NCI-H2196 treated with DMSO at 0.1 percent for 48 hours (cell line): ENCODE measurements around the gene CDC14A.
"Not testable (repeated sequence)": the region's sequence is repeated elsewhere in the genome, so short reads cannot be mapped to it uniquely, and the experiment has no call there.

ENCODE experiments used
- DNase-seq: peaks from one replicate; lab custom pipeline; 2025; ENCODE audit not compliant: unreplicated experiment; lab: John Stamatoyannopoulos, UW

The CDC14A gene

DNA sequence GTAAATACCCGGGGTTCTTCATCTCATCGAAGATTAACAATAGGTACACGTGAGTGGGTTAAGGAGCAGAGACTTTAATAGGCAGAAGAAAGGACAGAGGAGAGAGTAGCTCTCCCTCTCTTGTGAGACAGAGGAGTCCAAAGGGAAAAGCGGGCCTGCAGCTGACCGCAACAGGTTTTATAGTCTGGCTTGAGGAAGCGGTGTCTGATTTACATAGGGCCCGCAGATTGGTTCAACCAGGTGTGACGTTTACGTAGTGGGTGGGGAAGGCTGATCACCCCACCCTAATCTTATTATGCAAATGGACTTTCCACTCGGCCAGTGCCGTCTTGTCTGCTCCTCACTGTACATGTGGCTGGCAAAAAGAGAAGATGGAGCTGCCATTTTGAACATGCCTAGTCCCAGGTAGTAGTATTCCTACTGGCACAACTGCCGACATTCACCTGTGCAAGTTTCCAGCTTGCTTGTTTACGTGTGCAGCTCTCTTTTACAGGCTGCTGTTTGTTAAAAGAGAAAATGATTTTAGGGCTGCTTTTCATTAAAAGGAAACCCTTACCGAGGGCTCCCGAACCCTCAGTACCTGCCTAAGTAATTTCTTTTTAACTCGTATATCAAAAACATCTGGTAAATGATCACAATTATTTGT is 10.6 kb downstream of the CDC14A start:
- no peak for DNase-seq

DNA sequence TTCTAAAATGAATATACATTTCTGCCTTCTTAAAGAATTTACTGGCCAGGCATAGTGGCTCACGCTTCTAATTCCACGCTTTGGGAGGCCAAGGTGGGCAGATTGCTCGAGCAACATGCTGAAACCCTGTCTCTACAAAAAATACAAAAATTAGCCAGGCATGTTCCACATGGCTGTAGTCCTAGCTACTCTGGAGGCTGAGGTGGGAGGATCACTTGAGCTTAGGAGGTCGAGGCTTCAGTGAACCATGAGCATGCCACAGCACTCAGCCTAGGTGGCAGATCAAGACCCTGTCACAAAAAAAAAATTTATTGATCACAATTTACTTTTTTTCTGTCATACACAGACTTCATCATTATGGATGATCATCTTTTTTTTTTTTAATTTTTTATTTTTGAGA is 11.5 kb downstream of the CDC14A start:
- no peak for DNase-seq

DNA sequence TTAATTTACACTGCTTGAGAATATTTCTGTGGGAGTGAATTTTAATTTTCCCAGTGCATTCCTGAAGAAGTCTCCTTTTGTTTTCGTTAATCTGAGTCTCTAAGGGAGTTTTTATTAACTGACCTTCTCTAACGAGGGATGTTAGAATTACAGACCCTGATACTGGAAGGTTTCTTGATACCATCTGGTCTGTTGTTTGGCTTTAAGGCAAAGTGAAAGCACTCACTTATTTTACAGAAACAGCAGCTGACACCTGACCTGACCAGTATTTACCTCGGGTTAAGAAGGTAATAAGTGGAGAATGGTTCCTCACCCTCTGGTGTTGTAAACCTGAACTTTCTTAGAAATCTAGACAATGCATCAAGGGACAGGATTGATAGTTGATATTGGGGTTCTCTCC is 12.4 kb downstream of the CDC14A start:
- no peak for DNase-seq

DNA sequence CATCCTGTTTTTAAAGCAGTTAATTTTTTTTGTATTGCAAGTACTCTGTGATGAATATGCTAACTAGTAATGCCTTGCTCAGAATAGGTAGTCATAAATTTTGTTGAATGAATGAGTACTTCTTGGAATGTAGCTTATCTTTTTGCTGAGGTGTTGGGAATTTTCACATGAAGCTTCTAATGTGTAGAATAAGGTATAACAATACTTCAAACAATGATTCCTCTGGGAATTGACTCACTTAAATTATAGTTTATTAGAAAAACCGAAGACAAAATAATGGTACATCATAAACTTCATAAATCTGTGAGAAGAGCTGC is 13.9 kb downstream of the CDC14A start:
- DNase-seq = no peak

DNA sequence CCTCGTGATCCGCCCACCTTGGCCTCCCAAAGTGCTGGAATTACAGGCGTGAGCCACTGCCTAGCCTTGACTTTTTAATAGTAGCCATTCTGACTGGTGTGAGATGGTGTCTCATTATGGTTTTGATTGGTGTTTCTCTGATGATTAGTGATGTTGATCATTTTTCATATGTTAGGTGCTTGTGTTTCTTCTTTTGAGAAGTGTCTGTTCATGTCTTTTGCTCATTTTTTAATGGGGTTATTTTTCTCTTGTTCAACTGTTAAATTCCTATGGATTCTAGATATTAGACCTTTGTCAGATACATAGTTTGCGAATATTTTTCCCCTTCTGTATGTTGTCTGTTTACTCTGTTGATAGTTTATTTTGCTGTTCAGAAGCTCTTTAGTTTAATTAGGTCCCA is 17.0 kb downstream of the CDC14A start:
- DNase-seq = not testable (repeated sequence)

DNA sequence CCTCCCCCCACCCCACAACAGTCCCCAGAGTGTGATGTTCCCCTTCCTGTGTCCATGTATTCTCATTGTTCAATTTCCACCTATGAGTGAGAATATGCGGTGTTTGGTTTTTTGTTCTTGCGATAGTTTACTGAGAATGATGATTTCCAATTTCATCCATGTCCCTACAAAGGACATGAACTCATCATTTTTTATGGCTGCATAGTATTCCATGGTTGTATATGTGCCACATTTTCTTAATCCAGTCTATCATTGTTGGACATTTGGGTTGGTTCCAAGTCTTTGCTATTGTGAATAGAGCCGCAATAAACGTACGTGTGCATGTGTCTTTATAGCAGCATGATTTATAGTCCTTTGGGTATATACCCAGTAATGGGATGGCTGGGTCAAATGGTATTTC is 21.6 kb downstream of the CDC14A start:
- not testable (repeated sequence) for DNase-seq

DNA sequence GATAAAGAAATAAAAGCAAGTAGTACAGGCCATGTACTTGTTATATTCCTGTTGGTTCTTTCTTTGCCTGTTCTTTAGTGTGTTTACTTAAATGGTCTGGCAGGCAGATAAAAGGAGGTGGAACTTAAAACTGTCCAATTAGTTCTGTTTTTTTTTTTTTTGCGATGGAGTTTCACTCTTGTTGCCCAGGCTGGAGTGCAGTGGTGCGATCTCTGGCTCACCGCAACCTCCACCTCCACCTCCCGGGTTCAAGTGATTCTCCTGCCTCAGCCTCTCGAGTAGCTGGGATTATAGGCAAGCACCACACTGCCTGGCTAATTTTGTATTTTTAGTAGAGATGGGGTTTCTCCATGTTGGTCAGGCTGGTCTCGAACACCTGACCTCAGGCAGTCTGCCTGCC is 24.6 kb downstream of the CDC14A start:
- not testable (repeated sequence) for DNase-seq

DNA sequence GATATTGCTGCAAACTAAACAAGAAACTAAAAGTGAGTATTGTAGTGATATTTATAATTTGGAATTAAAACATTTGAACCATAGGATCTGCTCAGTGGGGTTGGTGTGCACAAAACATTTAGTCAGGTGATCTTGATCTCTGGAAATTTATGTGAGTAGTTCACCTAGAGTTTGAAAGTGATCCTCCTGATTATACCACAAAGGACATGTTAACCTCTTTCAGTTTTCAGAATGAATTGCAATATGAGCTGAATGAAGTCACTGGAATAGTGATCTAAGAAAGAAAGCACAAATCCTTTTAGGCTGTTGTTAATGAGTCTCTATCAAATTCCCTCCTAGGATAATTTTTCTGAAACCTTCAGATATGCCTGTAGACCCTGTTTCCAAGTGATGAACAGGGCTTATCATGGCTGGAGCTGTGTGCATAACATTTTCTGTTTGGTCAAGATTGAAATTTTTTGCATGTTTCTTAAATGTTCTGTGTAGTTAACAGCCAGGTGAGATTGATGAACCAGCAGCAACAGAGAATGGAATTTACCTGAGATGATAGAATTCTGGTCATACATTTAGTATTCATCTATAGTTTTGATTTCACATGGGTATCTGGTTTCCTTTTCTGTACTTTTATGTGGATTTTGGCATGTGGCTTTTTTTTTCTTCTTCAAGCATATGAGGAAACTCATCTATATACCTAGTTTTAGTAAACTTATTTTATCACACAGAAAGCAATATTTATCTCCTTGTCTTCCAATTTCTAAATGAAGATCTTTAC is 25.5 kb downstream of the CDC14A start:
- no peak for DNase-seq

DNA sequence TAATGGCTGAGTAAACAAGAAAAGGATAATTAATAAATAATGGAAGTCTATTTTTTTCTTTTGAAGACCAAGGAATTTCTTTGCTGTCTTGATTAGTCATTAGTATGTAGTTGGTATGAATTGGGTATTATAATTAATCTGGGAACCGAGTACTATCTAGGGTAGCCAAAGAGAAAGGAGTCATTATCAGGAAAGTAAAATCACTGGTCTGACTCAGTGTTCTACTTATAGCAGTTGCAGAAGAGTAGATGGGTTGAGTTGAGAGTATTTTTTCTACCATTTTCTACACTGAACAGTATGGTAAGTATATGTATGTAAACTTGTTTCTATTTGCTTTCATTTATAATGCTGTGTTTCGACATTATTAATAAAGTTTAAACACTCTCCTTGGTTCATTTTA is 26.6 kb downstream of the CDC14A start:
- no peak for DNase-seq

DNA sequence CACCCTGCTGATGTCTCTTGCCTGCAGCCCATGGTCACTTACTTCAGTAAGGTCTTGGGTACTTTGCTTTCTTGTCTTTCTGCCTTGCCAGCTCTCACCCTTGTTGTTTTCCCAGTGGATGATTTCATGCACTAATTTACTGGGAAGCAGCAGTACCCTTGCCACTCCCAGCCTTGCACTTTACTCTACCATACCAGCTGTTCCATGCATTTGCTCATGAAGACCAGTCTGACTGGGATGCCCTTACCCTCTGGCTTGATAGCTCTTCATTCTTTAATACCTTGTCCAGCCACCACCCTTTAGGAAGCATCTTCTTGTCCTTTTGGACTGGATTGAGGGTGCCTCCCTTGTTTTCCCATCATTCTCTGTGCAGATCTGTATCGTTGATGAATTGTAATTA is 28.3 kb downstream of the CDC14A start:
- DNase-seq = no peak

DNA sequence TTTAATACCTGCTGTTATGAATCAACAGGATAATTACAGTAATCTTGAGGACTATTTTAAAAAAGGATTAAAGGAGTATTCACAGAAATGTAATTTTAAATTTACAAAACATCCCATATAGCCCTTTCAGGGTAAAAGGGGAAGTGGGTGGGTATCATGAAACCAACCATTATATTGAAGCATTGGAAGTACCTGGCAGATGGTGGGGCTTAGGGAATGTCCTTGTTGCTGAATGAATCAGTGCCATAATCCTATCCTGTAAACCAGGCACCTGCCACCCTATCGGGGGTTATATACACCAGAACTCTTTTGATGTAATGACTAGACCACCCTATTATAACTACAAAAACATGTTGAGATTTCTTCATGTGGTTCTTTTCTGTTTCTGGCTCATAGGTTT is 30.4 kb downstream of the CDC14A start:
- DNase-seq = no peak

DNA sequence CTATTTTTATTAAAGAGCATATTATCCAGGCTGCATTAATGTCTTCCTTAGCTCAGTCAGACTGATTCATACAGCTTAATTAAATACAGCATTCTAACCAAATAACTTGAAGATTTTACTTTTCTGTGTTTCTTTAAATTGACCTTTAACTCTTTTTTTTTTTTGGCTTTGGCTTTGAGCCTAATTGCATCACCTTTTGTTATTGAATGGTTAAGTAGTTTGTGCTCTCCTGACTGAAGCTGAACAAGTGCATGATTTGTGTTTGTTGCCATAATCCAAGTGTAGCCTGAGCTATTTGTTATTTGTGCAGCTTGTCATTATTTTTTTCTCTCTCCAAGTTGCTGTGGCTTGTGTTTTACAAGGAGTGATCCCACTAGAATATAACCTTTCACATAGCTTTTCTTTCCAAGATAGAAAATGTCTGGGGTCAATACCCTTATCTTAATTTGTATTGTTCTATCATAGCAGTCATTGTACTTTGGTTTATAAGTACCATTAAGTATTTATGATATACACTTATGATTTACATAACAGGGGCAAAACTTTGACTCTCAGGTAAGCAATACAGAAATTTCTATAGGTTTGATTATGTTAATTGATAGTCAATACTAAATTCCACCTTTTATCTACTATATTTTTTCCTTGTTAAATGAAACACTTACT is 31.6 kb downstream of the CDC14A start:
- DNase-seq = no peak

DNA sequence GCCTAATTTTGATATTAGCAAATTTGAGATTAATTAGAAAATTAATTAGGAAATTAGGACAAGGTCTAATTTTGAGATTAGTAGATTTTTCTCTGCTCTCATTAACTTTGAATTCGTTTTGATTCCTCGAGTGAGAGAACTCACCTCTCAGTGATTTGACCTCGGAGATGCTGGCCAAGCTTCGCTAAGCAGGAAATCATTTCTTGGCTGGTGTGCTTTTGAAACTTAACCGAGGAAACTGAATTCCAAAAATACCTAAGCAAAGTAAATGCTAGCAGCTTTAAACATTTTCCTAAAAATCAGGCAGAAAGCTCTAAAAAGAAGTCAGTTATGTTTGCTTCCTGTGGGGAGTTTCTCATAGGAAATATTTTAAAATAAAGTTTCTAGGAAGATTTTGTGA is 34.9 kb downstream of the CDC14A start:
- DNase-seq = no peak

DNA sequence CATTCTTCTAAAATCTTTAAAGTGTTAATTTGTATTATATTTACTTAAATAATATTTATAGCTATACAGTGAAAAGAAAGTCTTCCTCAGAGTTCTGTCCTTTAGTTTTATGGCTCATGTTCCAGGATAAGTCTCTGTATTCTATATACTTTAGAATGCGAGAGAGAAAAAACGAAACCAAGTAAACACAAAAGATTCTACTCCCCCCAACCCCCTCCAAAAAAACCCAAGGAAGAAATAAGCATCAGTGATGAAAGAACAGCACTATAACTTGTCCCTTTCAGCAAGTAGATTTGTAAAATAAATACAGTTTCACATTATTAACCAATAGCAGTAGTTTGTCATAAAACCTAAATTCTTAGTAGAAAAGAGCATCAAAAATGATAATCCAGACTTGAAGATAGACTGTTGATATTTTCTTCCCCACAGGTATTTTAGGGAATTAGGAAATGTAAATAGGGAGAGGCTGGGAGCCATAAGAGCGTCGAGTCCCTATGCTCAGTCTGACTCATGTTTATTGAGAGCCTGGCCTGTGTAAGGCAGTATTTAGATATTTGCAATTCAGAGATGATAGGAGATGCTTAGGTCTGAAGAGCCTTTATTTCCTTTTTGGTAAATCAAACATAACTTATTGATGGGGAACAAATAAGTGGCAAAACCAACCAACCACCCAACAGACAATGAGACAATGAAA is 35.5 kb downstream of the CDC14A start:
- no peak for DNase-seq

DNA sequence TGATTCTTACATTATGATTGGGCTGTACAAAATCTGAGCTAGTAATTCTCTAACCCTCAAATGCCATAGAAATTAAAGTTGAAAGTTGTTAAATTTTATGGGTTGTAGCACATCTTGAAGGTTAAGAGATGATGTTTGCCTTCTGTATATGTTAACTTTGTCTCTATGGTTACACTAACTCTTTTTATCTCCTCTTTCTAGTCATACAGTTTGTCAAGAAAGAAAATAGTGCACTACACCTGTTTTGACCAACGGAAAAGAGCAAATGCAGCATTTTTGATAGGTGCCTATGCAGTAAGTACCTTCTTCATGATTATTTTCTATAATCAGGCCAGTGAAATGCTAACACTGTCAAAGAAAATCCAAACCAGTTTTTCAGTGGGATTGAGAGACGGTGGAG is 38.2 kb downstream of the CDC14A start:
- no peak for DNase-seq

DNA sequence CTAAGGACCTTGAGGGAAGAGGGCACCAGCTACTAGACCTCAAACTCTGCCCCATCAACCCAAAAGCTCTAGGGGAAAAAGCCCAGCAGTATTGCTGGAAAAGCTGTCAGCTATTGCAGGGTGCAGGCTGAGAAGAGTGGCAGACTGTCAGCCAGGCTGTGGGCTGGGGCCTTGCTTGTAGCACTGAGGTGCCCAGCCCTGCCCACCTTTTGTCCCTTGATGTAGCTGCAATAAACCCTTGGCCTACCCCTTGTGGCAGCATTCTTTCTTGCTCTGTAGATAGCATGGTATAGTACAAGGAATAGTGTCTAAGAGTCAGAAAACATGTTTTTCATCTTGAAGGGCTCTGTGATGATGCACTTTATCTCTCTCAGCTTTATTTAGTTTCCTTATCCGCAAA is 39.4 kb downstream of the CDC14A start:
- DNase-seq = no peak

DNA sequence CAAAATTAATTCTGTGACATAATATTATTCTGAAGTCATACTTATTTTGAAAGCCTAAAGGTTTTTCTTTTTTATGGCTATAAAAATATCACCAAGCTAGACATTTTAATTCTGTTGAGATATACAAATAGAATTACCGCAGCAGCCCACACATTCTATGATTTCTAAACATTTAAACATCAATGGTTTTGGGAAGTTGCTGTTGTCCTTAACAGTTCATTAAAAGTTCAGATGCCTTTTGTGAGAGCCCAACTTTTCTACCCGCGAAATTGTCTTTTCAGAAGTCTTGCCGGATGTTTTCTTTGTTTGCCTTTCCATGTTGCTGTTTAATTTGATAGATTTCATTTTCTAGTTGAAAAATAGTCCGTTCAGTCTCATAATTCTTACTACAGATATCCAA is 40.5 kb downstream of the CDC14A start:
- DNase-seq = no peak

DNA sequence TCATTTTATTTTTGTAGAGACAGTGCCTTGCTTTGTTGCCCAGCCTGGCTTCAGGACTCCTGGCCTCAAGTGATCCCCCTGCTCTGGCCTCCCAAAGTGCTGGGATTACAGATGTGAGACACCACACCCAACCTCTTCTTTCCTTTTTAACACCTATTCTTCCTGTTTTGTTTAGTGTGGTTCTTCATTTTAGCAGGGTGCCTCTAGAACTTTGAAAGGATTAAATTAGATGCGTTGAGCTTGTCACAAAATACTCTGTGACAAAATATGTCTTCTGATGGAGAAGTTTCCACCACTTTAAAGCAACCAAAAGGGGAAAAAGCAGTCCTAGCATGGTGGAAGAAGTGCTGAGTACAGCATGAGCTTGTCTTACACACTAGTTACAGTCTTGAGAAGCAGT is 42.0 kb downstream of the CDC14A start:
- DNase-seq = no peak

DNA sequence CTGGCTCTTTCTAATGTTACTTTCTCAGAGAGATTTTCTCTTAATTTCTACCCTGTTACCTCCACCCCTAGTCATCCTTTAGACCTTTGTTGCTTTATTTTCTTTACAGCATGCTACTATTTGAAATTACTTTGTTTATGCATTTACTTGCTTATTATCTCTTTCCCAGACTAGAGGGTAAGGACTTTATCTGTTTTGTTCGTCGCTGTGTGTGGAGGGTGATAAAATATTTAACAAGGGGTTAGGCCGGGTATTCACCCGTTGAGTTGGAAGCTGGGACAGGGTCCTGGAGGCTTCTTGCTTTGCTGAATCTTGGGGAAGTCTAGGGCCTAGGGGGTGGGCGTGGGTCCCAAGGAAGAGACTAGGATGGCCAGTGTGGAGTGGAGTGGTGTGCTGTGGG is 43.6 kb downstream of the CDC14A start:
- no peak for DNase-seq

DNA sequence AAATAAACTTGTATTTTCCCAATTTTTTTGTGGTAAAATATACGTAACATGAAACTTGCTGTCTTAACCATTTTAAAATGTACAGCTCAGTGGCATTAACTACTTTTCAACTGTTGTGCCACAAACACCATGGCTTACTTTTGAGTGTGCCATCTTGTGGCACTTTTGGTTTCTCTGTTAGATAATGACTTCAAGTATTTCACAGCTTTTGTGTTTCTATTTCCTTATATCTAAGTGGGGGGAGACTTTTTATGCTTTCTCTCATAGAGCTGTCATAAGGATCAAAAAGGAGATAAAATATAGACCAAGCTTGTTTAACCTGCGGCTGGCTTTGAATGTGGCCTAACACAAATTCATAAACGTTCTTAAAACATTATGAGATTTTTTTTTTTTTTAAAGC is 44.3 kb downstream of the CDC14A start:
- DNase-seq = no peak

DNA sequence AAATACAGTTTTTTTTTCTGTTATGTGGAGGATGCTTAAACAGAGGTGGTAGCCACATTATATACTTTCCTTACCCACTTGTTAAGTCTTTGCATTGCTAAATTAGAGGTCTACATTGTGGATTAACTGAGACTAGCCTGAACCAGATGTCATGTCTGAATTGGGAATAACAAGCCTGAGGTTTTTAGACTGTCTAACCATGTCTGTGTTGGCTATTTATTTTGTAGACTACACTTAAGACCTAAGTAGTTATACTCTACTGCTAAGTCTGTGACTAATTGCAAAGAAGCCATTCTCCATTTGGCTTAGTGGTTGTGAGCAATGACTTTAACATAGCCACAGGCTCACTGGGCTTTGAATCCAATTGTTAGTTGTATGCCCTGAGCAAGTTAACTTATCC is 45.4 kb downstream of the CDC14A start:
- DNase-seq = no peak

DNA sequence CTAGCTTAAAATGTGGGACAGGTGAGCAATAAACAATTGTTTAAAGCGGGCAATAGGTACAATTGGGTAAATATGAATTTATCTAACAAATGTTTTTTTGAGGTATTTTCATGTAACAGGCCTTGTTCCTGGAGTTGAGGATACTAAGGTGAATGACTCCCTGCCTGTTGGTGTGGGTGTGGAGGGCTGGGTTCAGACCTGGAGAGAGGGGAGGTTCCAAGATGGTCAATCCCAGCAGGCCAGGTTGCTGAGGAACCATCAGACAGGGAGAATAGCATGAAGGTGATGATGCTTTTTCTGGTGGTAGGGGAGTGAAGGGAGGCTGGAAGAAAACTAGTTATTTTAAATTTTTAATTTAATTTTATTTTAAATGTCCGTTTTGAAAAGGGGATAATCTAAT is 46.3 kb downstream of the CDC14A start:
- no peak for DNase-seq
